Middle frontal gyrus (tissue), 1 donor: ENCODE results near the gene VAT1L.

ENCODE experiments used
- DNase-seq: peaks from one replicate; pipeline ENCODE4 v3.0.0-alpha.2; 2015; ENCODE audit warnings: low spot score; ENCODE audit errors: extremely low spot score

Gene VAT1L

DNA sequence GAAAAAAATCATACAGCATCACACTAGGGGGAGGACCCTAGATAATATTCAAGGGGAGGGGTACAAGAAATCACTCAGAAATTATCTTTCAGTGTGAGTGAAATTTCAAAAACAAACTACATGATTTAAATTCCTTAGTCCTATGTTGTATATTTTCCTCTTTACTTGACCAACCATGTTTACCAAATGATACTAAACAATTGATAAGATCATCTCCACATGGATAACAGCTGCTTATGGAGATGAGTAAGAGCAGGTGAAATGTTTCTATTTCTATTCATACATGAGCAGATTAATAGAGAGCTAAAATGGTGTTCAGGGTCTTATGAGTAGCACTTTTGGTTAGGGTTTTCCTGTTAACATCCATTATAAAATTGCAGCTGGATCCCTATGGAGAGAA, 7.3 kb upstream of the VAT1L start:
- DNase-seq, result no peak

DNA sequence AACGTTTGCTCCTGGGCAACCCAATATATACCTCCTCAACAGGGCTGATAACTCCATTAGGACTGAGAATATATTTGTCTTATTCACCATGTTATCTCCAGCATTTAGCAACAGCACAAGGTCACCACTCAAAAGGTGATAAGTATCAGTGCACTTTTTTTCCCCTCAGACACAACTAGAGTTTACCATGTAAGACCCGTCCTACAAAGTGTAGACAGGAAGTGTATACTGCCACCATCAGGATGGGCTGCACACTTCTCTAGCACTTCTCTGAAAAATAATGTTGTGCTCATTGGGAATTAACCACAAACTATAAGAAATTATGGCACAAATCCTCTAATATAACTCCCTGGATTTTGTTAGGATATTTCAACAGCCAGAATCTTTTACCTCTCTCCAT, 5.7 kb upstream of the VAT1L start:
- DNase-seq, result no peak

DNA sequence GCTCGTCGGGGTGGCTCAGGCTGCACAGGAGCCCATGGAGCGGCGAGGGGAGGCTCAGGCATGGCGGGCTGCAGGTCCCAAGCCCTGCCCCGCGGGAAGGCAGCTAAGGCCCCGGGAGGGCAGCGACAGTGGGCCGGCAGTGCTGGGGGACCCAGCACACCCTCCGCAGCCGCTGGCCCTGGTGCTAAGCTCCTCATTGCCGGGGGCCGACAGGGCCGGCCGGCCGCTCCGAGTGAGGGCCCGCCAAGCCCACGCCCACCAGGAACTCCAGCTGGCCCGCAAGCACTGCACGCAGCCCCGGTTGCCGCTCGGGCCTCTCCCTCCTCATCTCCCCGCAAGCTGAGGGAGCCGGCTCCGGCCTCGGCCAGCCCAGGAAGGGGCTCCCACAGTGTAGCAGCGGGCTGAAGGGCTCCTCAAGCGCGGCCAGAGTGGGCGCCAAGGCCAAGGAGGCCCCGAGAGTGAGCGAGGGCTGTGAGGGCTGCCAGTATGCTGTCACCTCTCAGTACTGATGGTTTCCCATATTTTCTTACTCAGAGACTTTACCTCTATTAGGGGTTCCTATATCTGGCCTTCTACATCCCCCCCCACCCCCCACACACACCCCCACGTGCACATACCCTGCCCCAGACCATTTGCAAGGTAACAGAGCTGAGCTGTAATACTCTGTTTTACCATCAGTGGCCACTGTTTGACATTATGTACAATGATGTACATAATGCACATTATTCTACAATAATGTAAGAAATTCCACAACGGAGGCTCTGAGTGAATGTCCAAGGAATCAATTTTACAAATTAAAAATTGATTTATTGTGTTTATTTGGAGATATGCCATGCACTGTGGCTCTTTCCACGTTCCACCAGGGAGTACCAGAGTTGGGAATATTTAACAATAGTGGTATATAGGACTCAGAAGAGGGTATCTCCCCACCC, 3.7 kb upstream of the VAT1L start:
- DNase-seq, result no peak

DNA sequence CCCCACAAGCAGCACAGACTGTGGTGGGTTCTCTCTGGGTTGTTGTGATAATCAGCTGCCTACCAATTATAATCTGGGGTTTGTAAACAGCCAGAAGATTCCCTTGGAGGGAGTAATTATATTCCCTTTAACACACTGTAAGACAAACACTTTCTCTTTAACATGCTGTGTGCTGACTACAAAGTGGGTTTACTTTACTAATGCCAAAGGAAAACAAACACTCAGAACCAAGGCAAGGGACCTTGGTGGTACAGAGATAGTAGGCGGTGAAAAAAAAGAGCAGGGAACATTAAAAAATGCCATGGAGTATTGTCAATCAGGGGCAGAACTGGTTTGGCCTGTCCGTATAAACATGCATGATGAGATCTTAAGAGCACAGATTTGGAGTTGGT, 3.0 kb upstream of the VAT1L start:
- no peak for DNase-seq

DNA sequence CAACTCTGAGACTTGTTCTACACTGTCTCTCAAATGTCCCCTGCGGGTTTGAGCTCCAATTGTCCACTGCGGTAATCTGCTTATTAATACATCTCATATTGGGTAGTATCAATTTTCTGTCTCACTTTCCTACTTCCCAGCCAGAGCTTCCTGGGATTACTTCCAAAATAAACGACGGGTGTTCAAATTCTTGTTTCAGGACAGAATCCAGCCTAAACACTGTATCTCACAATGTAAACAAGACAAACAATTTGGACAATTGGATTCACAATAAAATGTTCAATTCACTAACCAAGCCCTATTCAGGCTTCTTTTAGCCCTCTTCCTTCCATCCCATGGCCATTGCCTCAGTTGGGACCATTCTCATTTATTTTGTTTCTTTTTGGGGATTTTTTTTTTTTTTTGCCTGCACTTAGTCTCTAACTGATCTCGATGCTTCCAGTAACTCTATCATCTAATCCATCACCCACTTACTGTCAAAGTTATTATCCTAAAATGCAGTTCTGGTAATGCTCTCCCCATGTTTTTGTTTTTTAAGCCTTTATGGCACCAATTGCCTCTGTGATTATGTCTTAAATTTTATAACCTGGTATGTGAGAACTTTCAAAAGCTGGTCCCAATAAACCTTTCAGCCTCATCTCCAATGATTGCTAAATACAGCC, 2.0 kb upstream of the VAT1L start:
- no peak for DNase-seq

DNA sequence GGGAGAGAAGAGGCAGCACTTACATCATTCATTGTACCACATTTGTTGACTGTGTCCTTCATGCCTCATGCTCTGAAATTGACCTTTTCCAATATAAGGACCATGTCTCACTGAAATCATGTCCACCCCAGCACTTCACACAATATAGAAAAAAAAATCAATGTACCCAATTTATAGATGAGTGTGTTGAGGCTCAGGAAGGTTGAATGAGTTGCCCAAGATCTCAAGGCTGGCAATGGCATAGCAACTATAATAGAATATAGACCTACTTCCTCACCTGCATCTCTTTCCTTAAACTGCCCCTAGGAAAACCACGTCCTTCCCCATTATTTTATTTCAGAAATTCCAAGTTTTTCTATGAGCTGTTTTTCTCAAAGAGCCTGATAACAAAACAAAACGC, 912 bp upstream of the VAT1L start:
- no peak for DNase-seq

DNA sequence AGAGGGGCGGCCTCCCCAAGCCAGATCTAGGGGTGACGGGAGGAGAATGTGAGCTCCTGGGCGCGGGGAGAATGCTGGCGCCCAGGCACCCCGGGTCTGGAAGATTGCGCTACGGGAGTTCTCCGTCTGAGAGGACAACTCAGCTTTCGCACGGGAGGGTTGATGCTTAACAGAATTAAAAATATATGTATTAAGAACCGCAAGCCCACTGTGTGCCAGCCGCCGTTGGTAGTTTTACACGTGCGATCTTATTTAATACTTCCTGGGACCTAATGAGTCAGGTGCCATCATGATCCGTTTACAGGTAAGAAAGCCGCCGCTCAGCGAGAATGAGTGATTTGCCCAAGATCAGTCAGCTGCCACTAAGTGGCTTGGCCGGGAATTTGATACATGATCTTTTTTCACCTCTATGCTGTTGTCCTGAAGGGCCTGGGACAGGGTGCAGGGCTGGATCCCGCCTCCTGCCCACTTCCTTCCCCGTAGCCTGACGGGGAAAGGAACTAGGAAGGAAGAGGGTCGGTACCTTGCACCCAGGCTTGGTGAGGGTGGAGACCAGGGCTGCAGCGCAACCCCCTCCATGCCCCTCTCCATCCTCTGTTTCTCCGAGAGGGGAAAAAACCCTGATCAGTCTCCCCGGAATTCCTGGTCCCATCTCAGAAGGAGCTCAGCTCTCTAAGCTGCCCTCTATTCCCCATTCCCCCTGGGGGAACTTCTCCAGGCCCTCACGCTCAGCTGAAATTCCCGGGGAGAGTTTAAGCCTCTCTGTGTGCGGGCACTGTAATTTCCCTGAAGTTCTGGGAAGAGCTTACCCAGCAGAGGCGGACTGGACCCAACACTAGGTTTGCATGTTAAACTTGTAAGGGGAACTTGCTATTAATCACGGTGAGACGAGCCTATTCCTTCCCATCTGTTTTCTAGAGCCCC, 983 bp downstream of the VAT1L start:
- DNase-seq, result no peak

DNA sequence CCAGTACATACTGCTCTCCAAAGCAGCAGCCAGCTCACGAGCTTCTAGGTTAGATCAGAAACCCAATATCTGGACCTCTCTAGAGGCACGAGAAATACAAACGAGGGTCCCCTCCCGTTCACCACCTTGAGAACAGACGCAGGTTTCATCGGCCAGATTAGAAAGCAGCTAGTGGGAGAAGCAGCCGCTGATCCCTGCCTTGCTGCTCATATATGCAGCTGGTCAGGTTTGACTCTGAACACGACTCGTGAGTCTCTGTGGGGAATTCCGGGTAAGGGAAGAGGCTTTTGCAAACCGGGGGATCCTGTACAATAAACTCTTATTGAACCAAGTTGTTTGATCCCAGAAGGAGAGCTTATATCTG, 1.6 kb downstream of the VAT1L start:
- DNase-seq, result no peak

DNA sequence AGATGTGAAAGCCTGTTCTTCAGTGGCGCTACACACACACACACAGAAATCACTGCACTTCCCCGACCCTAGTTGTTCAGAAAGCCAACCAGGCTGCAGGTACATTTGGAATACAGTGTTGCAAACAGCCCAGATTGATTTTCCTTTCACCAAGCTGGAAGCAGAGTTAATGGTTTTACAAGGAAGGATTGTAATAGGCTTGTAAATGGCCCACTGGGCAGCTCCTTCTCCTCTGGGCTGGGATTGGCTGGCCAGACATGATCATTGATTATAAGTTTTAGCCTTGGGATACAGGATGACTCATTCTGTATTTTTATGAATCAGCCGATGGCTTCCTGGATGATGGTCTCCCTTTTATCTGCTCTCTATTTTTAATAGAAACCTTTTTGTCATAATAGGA, 2.5 kb downstream of the VAT1L start:
- DNase-seq, result no peak

DNA sequence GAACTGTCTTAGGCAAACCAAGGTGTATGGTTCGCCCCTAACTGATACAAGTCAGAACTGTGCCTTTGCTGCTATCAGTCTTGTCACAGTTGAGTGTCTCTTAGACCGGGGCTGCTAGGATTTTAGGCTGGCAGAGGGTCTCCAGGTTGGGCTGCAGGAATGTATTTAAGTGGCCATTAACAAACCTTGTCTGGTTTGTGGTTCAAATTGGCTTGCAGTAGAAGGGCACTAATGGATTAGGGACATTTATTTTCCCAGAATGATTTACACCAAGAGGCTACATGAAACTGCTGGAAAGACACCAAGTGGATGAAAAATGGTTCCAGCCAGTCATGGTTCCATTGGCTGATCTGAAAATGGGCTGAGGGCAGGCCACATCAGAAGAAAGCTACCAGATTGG, 5.1 kb downstream of the VAT1L start:
- no peak for DNase-seq

DNA sequence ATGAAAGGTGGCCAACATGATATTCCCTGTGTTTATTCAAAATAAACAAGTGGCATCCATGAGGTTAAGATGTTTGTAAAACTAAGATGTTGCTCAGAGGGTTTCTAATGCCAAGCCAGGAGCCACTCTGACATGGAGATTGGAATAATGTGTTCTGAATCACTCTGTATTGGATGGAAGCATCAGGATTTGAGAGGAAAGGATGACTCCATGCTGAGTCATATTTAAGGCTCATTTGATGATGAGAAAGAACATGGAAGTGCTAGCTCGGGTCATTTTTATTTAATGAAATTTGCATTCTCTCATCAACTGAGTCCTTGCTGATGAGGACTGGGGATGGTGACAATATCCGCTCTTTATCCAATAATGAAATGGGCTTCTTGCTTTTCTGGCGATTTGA, 6.2 kb downstream of the VAT1L start:
- no peak for DNase-seq

DNA sequence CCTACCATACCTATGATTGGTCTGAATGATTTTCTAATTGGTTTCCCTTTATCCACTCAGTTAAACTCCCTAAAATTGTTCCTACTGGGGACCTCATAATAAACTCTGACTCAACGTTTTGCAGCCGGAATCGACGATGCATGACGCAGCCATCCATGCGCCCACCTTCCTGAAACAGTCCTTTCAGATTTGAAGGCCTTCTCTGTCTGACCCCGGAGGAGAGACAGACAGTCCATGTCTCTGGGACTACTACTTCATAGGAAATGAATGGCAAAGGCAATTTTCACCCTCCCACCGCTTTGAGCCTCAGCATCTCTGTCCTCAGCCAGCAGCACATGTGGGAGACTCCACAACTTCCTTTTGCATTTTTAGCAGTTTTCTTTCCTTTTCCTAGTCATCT, 13.5 kb downstream of the VAT1L start:
- DNase-seq, result no peak

DNA sequence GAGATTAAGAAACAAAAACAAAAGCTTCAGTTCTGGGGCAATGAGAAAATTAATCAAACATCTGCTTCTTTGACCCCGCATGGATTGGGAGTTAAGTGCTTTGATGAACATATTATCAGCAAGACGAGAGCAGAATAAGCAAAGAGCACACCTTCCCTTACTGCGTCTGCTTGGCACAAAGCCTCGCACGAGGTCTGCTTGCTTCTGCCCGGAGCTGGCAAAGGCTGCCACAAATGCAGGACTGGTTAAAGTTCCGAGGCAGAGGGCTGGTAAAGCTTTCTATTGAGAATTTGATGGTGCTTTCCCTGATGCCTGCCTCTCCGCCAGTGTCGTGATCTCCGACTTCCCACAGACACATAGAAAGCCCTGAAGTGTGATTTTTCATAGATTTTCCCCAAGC, 17.0 kb downstream of the VAT1L start:
- DNase-seq, result no peak

DNA sequence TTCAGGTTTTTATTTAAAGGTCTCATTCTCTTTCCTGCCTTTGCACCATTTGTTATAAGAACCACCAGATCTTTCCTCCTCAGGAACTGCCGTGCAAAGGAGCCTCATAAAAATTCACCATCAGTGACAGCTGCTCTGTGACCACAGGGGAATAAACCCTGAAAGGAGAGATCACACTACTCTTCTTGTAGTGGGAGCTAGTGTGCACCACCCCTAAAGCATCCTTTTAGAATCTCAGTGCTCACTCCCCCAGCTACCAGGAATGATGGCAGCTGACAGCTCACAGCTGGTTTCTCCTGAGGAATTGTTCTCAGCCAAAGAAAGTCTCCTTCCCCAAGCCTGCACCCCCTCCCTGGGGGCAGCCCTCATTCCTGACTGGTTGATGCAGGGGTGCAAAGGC, 18.7 kb downstream of the VAT1L start:
- DNase-seq, result no peak

DNA sequence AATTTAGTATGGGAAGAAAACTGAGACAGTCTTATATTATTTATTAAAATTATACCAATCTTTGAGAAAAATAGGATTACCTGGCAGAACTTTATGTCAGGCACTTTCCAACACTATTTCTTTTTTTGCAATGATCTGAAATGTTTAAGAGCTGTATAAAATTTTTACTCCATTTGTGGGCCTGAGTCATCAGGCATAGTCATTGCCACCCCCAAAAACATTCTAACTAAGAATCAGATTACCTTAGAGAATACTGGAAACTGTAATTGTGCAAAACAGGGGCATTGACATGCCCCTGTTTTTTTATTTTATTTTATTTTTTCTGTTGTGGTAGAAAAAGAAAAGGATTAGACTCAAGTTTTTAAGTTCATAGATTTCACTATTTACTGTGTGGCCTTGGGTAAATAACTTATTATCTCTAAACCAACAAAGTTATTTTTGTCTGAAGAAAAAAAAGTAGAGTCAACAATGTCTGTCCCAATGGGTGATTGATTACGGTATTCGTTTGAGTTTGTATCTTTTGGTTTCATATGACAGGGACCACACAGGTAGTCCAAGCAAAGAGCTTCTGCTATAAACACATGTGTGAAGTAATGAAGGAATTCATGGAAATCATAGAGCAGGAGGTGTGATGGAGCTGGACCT, 24.6 kb downstream of the VAT1L start:
- no peak for DNase-seq

DNA sequence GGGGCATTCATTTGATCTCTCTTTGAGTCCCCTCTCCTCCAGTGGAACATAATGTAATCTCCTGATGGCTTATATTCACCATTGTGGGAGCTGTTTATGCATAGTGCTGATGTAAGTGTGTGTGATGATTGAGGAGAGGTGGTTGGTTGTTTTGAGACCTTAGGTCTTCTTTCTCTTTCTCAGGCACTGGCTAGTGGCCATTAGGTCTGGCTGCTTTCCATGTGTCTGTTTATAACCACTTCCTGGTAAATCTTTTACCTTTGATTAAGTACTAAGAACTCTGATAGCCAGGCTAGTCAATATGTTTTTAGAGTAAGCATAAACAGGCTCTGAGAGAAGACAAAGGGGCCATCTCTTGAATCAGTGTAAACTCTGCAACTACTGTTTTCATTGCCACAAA, 27.9 kb downstream of the VAT1L start:
- no peak for DNase-seq

DNA sequence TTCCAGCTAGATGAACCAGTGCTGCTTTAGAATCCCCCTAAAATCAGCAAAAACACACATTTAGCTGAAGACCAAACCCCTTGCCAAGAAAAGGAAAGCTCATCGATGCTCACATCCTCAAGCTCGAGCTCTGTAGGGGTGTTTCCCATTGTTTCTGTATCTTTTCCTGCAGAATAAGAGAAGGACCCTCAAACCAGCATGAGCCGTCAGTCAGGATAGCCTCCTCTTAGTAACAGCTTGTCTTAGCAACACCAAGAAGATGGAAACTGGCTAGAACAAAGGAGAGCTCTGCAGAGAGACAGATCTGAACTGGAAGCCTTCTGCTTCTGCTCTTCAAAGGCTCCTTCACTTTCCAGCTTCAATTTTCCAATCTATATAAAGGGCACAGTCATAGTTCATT, 32.0 kb downstream of the VAT1L start:
- DNase-seq, result no peak

DNA sequence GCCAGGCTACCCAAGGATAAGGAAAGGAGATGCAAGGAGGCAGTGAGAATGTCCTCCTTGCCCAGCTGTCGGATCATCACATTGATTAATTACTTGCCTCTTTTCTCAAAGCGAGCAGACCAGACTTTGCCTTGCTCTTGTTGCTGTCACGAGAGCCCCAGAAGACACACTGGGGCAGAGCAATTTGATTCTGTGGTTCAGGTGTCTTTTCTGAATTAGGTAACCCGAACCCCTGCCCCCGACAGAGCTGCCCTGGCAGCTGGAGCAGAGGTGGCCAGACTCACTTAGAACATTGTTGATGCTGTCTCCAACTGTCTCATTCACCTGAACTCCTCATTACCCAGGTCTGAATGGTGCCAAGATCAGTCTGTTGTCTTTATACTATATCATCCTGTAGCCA, 34.3 kb downstream of the VAT1L start:
- DNase-seq, result no peak

DNA sequence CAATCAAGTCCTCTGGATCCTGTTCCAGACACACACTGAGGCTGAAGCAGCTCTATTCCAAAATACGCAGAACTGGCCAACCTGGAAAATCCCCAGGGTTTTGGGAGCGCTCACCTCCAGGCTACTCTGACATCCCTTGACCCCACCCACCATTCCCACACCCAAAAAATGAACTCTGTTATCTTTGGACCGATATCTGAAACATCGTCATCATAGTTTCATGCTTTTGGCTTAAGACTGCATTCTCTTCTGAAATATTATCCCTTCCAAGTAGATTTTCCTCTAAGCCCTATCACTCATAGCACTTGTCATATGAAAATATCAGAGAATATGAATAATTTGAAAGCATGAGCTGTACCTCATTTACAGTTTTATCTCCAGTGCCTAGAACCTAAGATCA, 34.7 kb downstream of the VAT1L start:
- DNase-seq, result no peak

DNA sequence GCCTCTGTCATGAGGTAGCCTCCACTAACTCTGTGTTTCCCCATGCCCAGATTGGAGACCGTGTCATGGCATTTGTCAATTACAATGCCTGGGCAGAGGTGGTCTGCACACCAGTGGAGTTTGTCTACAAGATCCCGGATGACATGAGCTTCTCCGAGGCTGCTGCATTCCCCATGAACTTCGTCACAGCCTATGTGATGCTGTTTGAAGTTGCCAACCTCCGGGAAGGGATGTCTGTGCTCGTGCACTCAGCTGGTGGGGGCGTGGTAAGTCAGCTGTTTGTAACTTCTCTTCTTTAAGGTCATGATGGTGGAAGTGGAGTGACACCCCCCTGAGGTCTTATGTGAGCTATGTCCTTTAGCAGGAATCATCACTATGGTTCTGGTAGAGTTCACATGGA, 36.8 kb downstream of the VAT1L start:
- no peak for DNase-seq

DNA sequence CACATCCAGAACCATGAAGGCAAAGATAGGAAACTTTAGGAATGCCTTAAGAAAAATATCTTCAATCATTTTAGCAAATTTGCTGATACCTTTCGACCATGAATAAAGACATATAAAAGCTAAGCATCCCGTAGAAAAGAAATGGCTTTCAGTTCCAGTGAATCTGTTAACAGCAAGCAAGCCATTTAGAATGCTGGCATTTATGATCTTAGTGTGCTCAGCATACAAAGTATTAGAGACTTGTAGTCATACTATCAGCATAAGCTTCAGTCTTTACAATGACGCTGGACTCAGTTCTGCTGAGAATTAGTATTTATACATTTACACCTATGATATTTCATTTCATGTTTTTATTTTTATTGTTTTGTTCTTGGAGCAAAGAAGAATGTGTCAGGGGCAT, 38.7 kb downstream of the VAT1L start:
- no peak for DNase-seq
